Measurements from ENCODE around the gene VWF. TPM values are rescaled to one million over a fixed set of nuclear protein-coding genes. Genes with fewer than 3 reads are reported as not detected.
"Not testable (repeated sequence)": the region's sequence is repeated elsewhere in the genome, so short reads cannot be mapped to it uniquely, and the experiment has no call there.

VWF gene
- total RNA-seq, 8 experiments from 2014 or later: under 0.01 to 1.3 (median 0.52) TPM

GRCh38 chr12:6026998-6027397, 97.5 kb downstream of the VWF start:
- H3K27ac ChIP-seq: no peak overlapping the region
- H3K4me3 ChIP-seq: no peak overlapping the region
- in situ Hi-C loops (cut with MboI; ENCODE audit: low pct_unique_long_range_greater_than_20kb in 2 of 9, low sequenced_read_pairs in 9 of 9, unreplicated experiment in 9 of 9): no loop called here
- no peak for ATAC-seq (replicated peaks in 6 of 8)
- H3K4me1 ChIP-seq (replicated peaks in 1 of 2): peaks cover 0 to 3% of the 10 kb centered on the region in 2 donors
- WGBS, 10 experiments: 60 to 100% (median 83%) methylated on average over 1 to 6 of the region's 6 CpGs; no CpG with 5 or more reads in 5 of the 10 experiments

- ATAC-seq (replicated peaks in 6 of 8); H3K27ac ChIP-seq; in situ Hi-C loops (cut with MboI; ENCODE audit: low pct_unique_long_range_greater_than_20kb in 2 of 9, low sequenced_read_pairs in 9 of 9, unreplicated experiment in 9 of 9); H3K4me1 ChIP-seq (replicated peaks in 1 of 2); H3K4me3 ChIP-seq: not testable (repeated sequence)
- 33% methylated on average over 1 of the region's 9 CpGs; no CpG with 5 or more reads in 9 of the 10 experiments for WGBS, 10 experiments
Observed at GRCh38 chr12:6025703-6026298, 98.7 kb downstream of the VWF start.

GRCh38 chr12:6024066-6024465, 100.4 kb downstream of the VWF start:
- ATAC-seq (replicated peaks in 6 of 8); H3K27ac ChIP-seq; in situ Hi-C loops (cut with MboI; ENCODE audit: low pct_unique_long_range_greater_than_20kb in 2 of 9, low sequenced_read_pairs in 9 of 9, unreplicated experiment in 9 of 9); H3K4me3 ChIP-seq; H3K4me1 ChIP-seq (replicated peaks in 1 of 2): not testable (repeated sequence)
- WGBS, 10 experiments: 0 to 60% (median 54%) methylated on average over 1 to 2 of the region's 2 CpGs; no CpG with 5 or more reads in 7 of the 10 experiments

GRCh38 chr12:6020930-6021329, 103.5 kb downstream of the VWF start:
- ATAC-seq (replicated peaks in 6 of 8): peak in 4 of 8 experiments; percentile 21 to 97 (median 48)
- WGBS, 10 experiments: 18 to 83% (median 66%) methylated on average over 1 to 5 of the region's 5 CpGs; no CpG with 5 or more reads in 3 of the 10 experiments
- no peak overlapping the region for H3K27ac ChIP-seq
- H3K4me1 ChIP-seq (replicated peaks in 1 of 2): no peaks in the 10 kb centered on the region
- in situ Hi-C loops (cut with MboI; ENCODE audit: low pct_unique_long_range_greater_than_20kb in 2 of 9, low sequenced_read_pairs in 9 of 9, unreplicated experiment in 9 of 9): no loop called here
- no peak overlapping the region for H3K4me3 ChIP-seq

- in situ Hi-C loops (cut with MboI; ENCODE audit: low pct_unique_long_range_greater_than_20kb in 2 of 9, low sequenced_read_pairs in 9 of 9, unreplicated experiment in 9 of 9); H3K4me1 ChIP-seq (replicated peaks in 1 of 2); ATAC-seq (replicated peaks in 6 of 8); H3K27ac ChIP-seq; H3K4me3 ChIP-seq: not testable (repeated sequence)
- 74 to 100% methylated on average over 2 to 3 of the region's 10 CpGs; no CpG with 5 or more reads in 8 of the 10 experiments for WGBS, 10 experiments
Observed at GRCh38 chr12:6020511-6020910, 104.0 kb downstream of the VWF start.

- H3K4me3 ChIP-seq; ATAC-seq (replicated peaks in 6 of 8); H3K4me1 ChIP-seq (replicated peaks in 1 of 2); H3K27ac ChIP-seq; in situ Hi-C loops (cut with MboI; ENCODE audit: low pct_unique_long_range_greater_than_20kb in 2 of 9, low sequenced_read_pairs in 9 of 9, unreplicated experiment in 9 of 9): not testable (repeated sequence)
- 60 to 98% (median 80%) methylated on average over 1 to 5 of the region's 24 CpGs; no CpG with 5 or more reads in 7 of the 10 experiments for WGBS, 10 experiments
Observed at GRCh38 chr12:6019256-6019655, 105.2 kb downstream of the VWF start.

- Histone ChIP-seq H3K4me3 (no peak overlapping the region), H3K27ac (no peak overlapping the region), H3K4me1 (replicated peaks in 1 of 2) (no peaks in the 10 kb centered on the region)
- 40 to 100% (median 80%) methylated on average over 1 to 3 of the region's 10 CpGs; no CpG with 5 or more reads in 4 of the 10 experiments for WGBS, 10 experiments
- ATAC-seq (replicated peaks in 6 of 8): no peak
- in situ Hi-C loops (cut with MboI; ENCODE audit: low pct_unique_long_range_greater_than_20kb in 2 of 9, low sequenced_read_pairs in 9 of 9, unreplicated experiment in 9 of 9): no loop called here
Observed at GRCh38 chr12:6018265-6018664, 106.2 kb downstream of the VWF start.

GRCh38 chr12:6016756-6017155, 107.7 kb downstream of the VWF start:
- Histone ChIP-seq H3K4me3 (no peak overlapping the region), H3K4me1 (replicated peaks in 1 of 2) (no peaks in the 10 kb centered on the region), H3K27ac (no peak overlapping the region)
- no peak for ATAC-seq (replicated peaks in 6 of 8)
- 67 to 90% (median 83%) methylated on average over 1 to 2 of the region's 7 CpGs; no CpG with 5 or more reads in 5 of the 10 experiments for WGBS, 10 experiments
- in situ Hi-C loops (cut with MboI; ENCODE audit: low pct_unique_long_range_greater_than_20kb in 2 of 9, low sequenced_read_pairs in 9 of 9, unreplicated experiment in 9 of 9): no loop called here

GRCh38 chr12:6016004-6016403, 108.5 kb downstream of the VWF start:
- H3K27ac ChIP-seq; H3K4me3 ChIP-seq; in situ Hi-C loops (cut with MboI; ENCODE audit: low pct_unique_long_range_greater_than_20kb in 2 of 9, low sequenced_read_pairs in 9 of 9, unreplicated experiment in 9 of 9); H3K4me1 ChIP-seq (replicated peaks in 1 of 2); ATAC-seq (replicated peaks in 6 of 8): not testable (repeated sequence)
- 54 to 60% methylated on average over 1 to 7 of the region's 12 CpGs; no CpG with 5 or more reads in 8 of the 10 experiments for WGBS, 10 experiments

- in situ Hi-C loops (cut with MboI; ENCODE audit: low pct_unique_long_range_greater_than_20kb in 2 of 9, low sequenced_read_pairs in 9 of 9, unreplicated experiment in 9 of 9); H3K27ac ChIP-seq; H3K4me3 ChIP-seq; H3K4me1 ChIP-seq (replicated peaks in 1 of 2): not testable (repeated sequence)
- WGBS, 10 experiments: 0 to 69% (median 43%) methylated on average over 1 to 2 of the region's 3 CpGs; no CpG with 5 or more reads in 7 of the 10 experiments
- peak in 1 of 8 experiments; percentile 39 for ATAC-seq (replicated peaks in 6 of 8)
Observed at GRCh38 chr12:6015271-6015670, 109.2 kb downstream of the VWF start.

- WGBS, 10 experiments: 60 to 100% (median 88%) methylated on average over 1 to 3 of the region's 4 CpGs; no CpG with 5 or more reads in 5 of the 10 experiments
- peak in 2 of 8 experiments; percentile 92 to 96 for ATAC-seq (replicated peaks in 6 of 8)
- H3K4me3 ChIP-seq: not testable (repeated sequence)
Observed at GRCh38 chr12:6010631-6011350, 113.7 kb downstream of the VWF start.

GRCh38 chr12:5997260-5997659, 127.2 kb downstream of the VWF start:
- no peak for ATAC-seq (replicated peaks in 6 of 8)
- Histone ChIP-seq H3K4me3 (no peak overlapping the region), H3K4me1 (replicated peaks in 1 of 2) (no peaks in the 10 kb centered on the region), H3K27ac (no peak overlapping the region)
- WGBS, 10 experiments: 53 to 100% (median 90%) methylated on average over 1 to 3 of the region's 3 CpGs; no CpG with 5 or more reads in 1 of the 10 experiments
- in situ Hi-C loops (cut with MboI; ENCODE audit: low pct_unique_long_range_greater_than_20kb in 2 of 9, low sequenced_read_pairs in 9 of 9, unreplicated experiment in 9 of 9): loop anchor here in 3 of 9 experiments (25.0 kb wide), 1 partner anchor 290 kb away; no protein-coding TSS in a partner anchor

More at GRCh38 chr12:6010631-6011350, 113.7 kb downstream of the VWF start:
- H3K27ac ChIP-seq; H3K4me1 ChIP-seq (replicated peaks in 1 of 2); in situ Hi-C loops (cut with MboI; ENCODE audit: low pct_unique_long_range_greater_than_20kb in 2 of 9, low sequenced_read_pairs in 9 of 9, unreplicated experiment in 9 of 9): not testable (repeated sequence)

GRCh38 chr12:5996459-5996858, 128.0 kb downstream of the VWF start:
- Histone ChIP-seq H3K4me3 (no peak overlapping the region), H3K4me1 (replicated peaks in 1 of 2) (no peaks in the 10 kb centered on the region), H3K27ac (no peak overlapping the region)
- in situ Hi-C loops (cut with MboI; ENCODE audit: low pct_unique_long_range_greater_than_20kb in 2 of 9, low sequenced_read_pairs in 9 of 9, unreplicated experiment in 9 of 9): loop anchor here in 3 of 9 experiments (25.0 kb wide), 1 partner anchor 291 kb away; no protein-coding TSS in a partner anchor
- no peak for ATAC-seq (replicated peaks in 6 of 8)
- 38 to 85% (median 70%) methylated on average over 2 to 3 of the region's 3 CpGs; no CpG with 5 or more reads in 1 of the 10 experiments for WGBS, 10 experiments
